ENCODE measurements around the gene CCNC.

DNA sequence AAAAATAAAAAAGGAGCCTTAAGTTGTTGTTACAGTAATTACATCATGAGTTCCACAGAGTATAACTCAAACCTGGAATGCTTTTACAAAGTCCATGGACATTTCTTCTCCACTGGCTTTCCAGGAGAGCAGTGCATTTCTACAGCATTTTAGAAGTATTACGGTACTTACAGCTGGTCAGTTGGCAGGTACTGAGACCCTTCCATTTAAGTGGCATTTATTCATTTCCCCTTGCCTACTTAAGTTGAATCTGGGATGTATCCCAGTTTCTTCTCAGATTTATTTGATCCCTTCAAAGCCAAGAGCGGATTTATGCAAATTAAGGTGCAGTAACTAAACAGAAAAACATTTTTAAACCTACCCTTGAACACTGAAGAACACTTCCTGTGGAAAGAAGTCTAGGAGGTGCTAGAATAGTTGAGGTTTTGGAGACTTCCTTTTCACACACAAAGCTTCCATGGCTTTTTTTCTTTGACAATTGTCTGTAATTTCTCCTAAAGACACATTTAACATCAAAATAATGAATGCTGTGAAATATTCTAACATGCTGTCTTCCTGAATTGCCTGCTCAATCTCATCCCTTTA, 41.5 kb upstream of the CCNC start:
- TF ChIP-seq, protein P1, sequence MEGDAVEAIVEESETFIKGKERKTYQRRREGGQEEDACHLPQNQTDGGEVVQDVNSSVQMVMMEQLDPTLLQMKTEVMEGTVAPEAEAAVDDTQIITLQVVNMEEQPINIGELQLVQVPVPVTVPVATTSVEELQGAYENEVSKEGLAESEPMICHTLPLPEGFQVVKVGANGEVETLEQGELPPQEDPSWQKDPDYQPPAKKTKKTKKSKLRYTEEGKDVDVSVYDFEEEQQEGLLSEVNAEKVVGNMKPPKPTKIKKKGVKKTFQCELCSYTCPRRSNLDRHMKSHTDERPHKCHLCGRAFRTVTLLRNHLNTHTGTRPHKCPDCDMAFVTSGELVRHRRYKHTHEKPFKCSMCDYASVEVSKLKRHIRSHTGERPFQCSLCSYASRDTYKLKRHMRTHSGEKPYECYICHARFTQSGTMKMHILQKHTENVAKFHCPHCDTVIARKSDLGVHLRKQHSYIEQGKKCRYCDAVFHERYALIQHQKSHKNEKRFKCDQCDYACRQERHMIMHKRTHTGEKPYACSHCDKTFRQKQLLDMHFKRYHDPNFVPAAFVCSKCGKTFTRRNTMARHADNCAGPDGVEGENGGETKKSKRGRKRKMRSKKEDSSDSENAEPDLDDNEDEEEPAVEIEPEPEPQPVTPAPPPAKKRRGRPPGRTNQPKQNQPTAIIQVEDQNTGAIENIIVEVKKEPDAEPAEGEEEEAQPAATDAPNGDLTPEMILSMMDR (IDR thresholded peaks at IDR 0.05): no peak
- TF ChIP-seq POLR2A (IDR thresholded peaks at IDR 0.05): no peak
